DOHH2 (cell line): Measurements from ENCODE around the gene PLCB4.

Source experiments
- H3F3A ChIP-seq: fragments of 200-600 bp; sonication (generic), shearing (Covaris generic); 2 replicates; pipeline ENCODE4 v1.6.0; 2016; ENCODE audit warnings: antibody characterized with exemption, mild to moderate bottlenecking; ENCODE audit not compliant: control insufficient read depth, insufficient read depth
- H3K27ac ChIP-seq: fragments of 200-600 bp; sonication (generic); 2 replicates; pipeline ENCODE4 v1.5.1; 2014; ENCODE audit warnings: low read depth, mild to moderate bottlenecking, low read length, moderate library complexity
- H3K27me3 ChIP-seq: fragments of 200-600 bp; sonication (generic); 2 replicates; pipeline ENCODE4 v1.6.1; 2014; ENCODE audit warnings: mild to moderate bottlenecking, low read length, mixed read lengths; ENCODE audit not compliant: control insufficient read depth
- H3K36me3 ChIP-seq: fragments of 200-600 bp; sonication (generic); 2 replicates; pipeline ENCODE4 v1.6.1; 2014; ENCODE audit warnings: mild to moderate bottlenecking, low read length, moderate library complexity, mixed read lengths; ENCODE audit not compliant: control insufficient read depth
- H3K4me1 ChIP-seq: fragments of 200-600 bp; sonication (generic); 2 replicates; pipeline ENCODE4 v1.6.1; 2014; ENCODE audit warnings: mild to moderate bottlenecking, low read length, mixed read lengths; ENCODE audit not compliant: control insufficient read depth
- H3K4me2 ChIP-seq: fragments of 200-600 bp; sonication (generic); 2 replicates; pipeline ENCODE4 v1.6.0; 2014; ENCODE audit warnings: mild to moderate bottlenecking, low read length, moderate library complexity
- H3K4me3 ChIP-seq: fragments of 200-600 bp; sonication (generic); 2 replicates; pipeline ENCODE4 v1.5.1; 2014; ENCODE audit warnings: mild to moderate bottlenecking, low read length, mixed read lengths
- H3K79me2 ChIP-seq: fragments of 200-600 bp; sonication (generic); 2 replicates; pipeline ENCODE4 v1.6.1; 2014; ENCODE audit warnings: mild to moderate bottlenecking, low read length, mixed read lengths; ENCODE audit not compliant: control insufficient read depth
- H3K9me2 ChIP-seq: fragments of 200-600 bp; sonication (generic); replicated peaks from 2 replicates; pipeline ENCODE4 v1.6.1; 2014; ENCODE audit warnings: mild to moderate bottlenecking, low read length, mixed read lengths; ENCODE audit not compliant: control insufficient read depth
- H3K9me3 ChIP-seq: fragments of 200-600 bp; sonication (generic); 2 replicates; pipeline ENCODE4 v1.6.1; 2014; ENCODE audit warnings: antibody characterized with exemption, low read length, mixed read lengths; ENCODE audit not compliant: control insufficient read depth, insufficient read depth
- H4K20me1 ChIP-seq: fragments of 200-600 bp; sonication (generic); 2 replicates; pipeline ENCODE4 v1.6.0; 2014; ENCODE audit warnings: low read depth, mild to moderate bottlenecking, antibody characterized with exemption, low read length, moderate library complexity; ENCODE audit not compliant: control insufficient read depth, insufficient read depth
- CTCF ChIP-seq: fragments of 200-600 bp; sonication (generic); IDR thresholded peaks from one replicate; pipeline ENCODE4 v1.5.1; 2014; ENCODE audit warnings: antibody characterized with exemption, mild to moderate bottlenecking, low read depth, low read length; ENCODE audit not compliant: poor library complexity, severe bottlenecking
- EZH2phosphoT487 ChIP-seq: fragments of 200-600 bp; sonication (generic); IDR thresholded peaks from 2 replicates; pipeline ENCODE4 v1.6.1; 2017; ENCODE audit warnings: borderline replicate concordance, mild to moderate bottlenecking, antibody characterized with exemption, low read length, moderate library complexity, mixed read lengths

Gene PLCB4

GRCh38 chr20:9368893-9369292 lies 300.0 kb downstream of the PLCB4 start:
- no peaks in the 10 kb centered on the region for H3K9me3 ChIP-seq
- no peaks in the 10 kb centered on the region for H3K4me1 ChIP-seq
- H4K20me1 ChIP-seq = no peaks in the 10 kb centered on the region
- no peak overlapping the region for H3K4me2 ChIP-seq
- no peaks in the 10 kb centered on the region for H3K9me2 ChIP-seq
- H3K36me3 ChIP-seq = no peaks in the 10 kb centered on the region
- H3K27me3 ChIP-seq = peaks cover under 1% of the 10 kb centered on the region
- no peaks in the 10 kb centered on the region for H3K79me2 ChIP-seq
- no peaks in the 10 kb centered on the region for H3F3A ChIP-seq
- no peak overlapping the region for H3K4me3 ChIP-seq
- TF ChIP-seq EZH2phosphoT487 = no peak
- no peak for TF ChIP-seq CTCF
- H3K27ac ChIP-seq = no peak overlapping the region

GRCh38 chr20:9369557-9369956 lies 300.7 kb downstream of the PLCB4 start:
- Histone ChIP-seq H3K4me2 (no peak overlapping the region), H3K4me3 (no peak overlapping the region), H3K36me3 (no peaks in the 10 kb centered on the region), H4K20me1 (no peaks in the 10 kb centered on the region), H3K9me3 (no peaks in the 10 kb centered on the region), H3K4me1 (no peaks in the 10 kb centered on the region), H3K9me2 (no peaks in the 10 kb centered on the region), H3K79me2 (no peaks in the 10 kb centered on the region), H3K27me3 (peaks cover 4% of the 10 kb centered on the region), H3K27ac (no peak overlapping the region), H3F3A (no peaks in the 10 kb centered on the region)
- TF ChIP-seq EZH2phosphoT487 (no peak), CTCF (no peak)

- Histone ChIP-seq H3K4me1 (no peaks in the 10 kb centered on the region), H3K9me3 (no peaks in the 10 kb centered on the region), H3F3A (no peaks in the 10 kb centered on the region), H3K27ac (no peak overlapping the region), H3K9me2 (no peaks in the 10 kb centered on the region), H4K20me1 (no peaks in the 10 kb centered on the region), H3K4me2 (no peak overlapping the region), H3K4me3 (no peak overlapping the region), H3K27me3 (peaks cover 11% of the 10 kb centered on the region), H3K36me3 (no peaks in the 10 kb centered on the region), H3K79me2 (no peaks in the 10 kb centered on the region)
- no peak for TF ChIP-seq EZH2phosphoT487
Observed at GRCh38 chr20:9374072-9374471, 305.2 kb downstream of the PLCB4 start.

GRCh38 chr20:9374480-9374879 lies 305.6 kb downstream of the PLCB4 start:
- Histone ChIP-seq H3K4me2 (no peak overlapping the region), H3K79me2 (no peaks in the 10 kb centered on the region), H3K27ac (no peak overlapping the region)

More at GRCh38 chr20:9374480-9374879, 305.6 kb downstream of the PLCB4 start:
- no peak for TF ChIP-seq CTCF
- no peak for TF ChIP-seq EZH2phosphoT487
- H4K20me1 ChIP-seq = no peaks in the 10 kb centered on the region
- peaks cover 11% of the 10 kb centered on the region for H3K27me3 ChIP-seq
- no peaks in the 10 kb centered on the region for H3K9me2 ChIP-seq
- H3K36me3 ChIP-seq = no peaks in the 10 kb centered on the region
- no peaks in the 10 kb centered on the region for H3K4me1 ChIP-seq
- no peaks in the 10 kb centered on the region for H3K9me3 ChIP-seq
- no peaks in the 10 kb centered on the region for H3F3A ChIP-seq
- H3K4me3 ChIP-seq = no peak overlapping the region
